K562 (cell line): Measurements from ENCODE around the gene USP4. TPM values are rescaled to one million over a fixed set of nuclear protein-coding genes. Genes with fewer than 3 reads are reported as not detected.
A peak's percentile ranks its signal among the peaks of the same experiment; 100 is the strongest.

Experiments
- YY1 ChIP-seq, 3 experiments: IDR thresholded peaks; 2 replicates each; pipeline ENCODE4 v1.6.1; 2011; ENCODE audit warnings: low read length in 2 of 3, mild to moderate bottlenecking in 2 of 3, moderate library complexity in 2 of 3, borderline replicate concordance in 1 of 3, control low read depth in 1 of 3, low read depth in 1 of 3; ENCODE audit not compliant: insufficient read depth in 3 of 3, insufficient replicate concordance in 2 of 3, control insufficient read depth in 1 of 3, insufficient read length in 1 of 3; ENCODE audit errors: extremely low read depth in 1 of 3
- ZNF212 ChIP-seq: fragments of 450-650 bp; formaldehyde crosslinking; IDR thresholded peaks from 2 replicates; pipeline ENCODE4 v1.4.0; 2020; ENCODE audit warnings: mild to moderate bottlenecking
- polyA plus RNA-seq, 8 experiments: library from polyadenylated mRNA; depleted of rRNA in 4 of 8; stranded (reverse) in 5 of 8; unstranded in 3 of 8; fragments of >200 nt; fragmentation: Nextera tagmentation in 2 of 8; fragmentation: Illumina TruSeq in 1 of 8; extraction: Ambion mirVana in 2 of 8; extraction: Trizol in 1 of 8; gene quantifications; 2 replicates each; pipeline versions ENCODE4 v1.2.1 to v1.2.3, GENCODE V29; 2011 to 2014; ENCODE audit warnings: inconsistent platforms in 1 of 8, missing spikeins in 1 of 8
- total RNA-seq, 7 experiments: library from RNA; depleted of rRNA in 6 of 7; stranded (reverse); fragments of >200 nt in 6 of 7; fragmentation: Illumina TruSeq in 2 of 7; extraction: Trizol in 2 of 7; gene quantifications; 2 replicates each; pipeline versions ENCODE4 v1.2.1 to v1.2.3, GENCODE V29; 2011 to 2021; ENCODE audit warnings: low replicate concordance in 1 of 7
- TF ChIP-seq, protein P1 (sequence below): fragments of 450-650 bp; IDR thresholded peaks from 2 replicates; pipeline ENCODE4 v1.6.1; 2018; ENCODE audit not compliant: partially characterized antibody
- TF ChIP-seq, protein P2 (sequence below): fragments of 200-600 bp; sonication (generic); IDR thresholded peaks from one replicate; pipeline ENCODE4 v1.6.1; 2012; ENCODE audit warnings: mild to moderate bottlenecking, low read depth, low read length, inconsistent platforms
- TF ChIP-seq, protein P3 (sequence below): IDR thresholded peaks from 2 replicates; pipeline ENCODE4 v1.6.1; 2011; ENCODE audit not compliant: insufficient read length; ENCODE audit errors: extremely low read depth

USP4 gene
- total and polyA plus RNA-seq, 9 of the 15 experiments (the other 6 are each of a cell fraction or from before 2014, with no cell fraction given) = 11.8 to 40.4 (median 22.9) TPM

DNA sequence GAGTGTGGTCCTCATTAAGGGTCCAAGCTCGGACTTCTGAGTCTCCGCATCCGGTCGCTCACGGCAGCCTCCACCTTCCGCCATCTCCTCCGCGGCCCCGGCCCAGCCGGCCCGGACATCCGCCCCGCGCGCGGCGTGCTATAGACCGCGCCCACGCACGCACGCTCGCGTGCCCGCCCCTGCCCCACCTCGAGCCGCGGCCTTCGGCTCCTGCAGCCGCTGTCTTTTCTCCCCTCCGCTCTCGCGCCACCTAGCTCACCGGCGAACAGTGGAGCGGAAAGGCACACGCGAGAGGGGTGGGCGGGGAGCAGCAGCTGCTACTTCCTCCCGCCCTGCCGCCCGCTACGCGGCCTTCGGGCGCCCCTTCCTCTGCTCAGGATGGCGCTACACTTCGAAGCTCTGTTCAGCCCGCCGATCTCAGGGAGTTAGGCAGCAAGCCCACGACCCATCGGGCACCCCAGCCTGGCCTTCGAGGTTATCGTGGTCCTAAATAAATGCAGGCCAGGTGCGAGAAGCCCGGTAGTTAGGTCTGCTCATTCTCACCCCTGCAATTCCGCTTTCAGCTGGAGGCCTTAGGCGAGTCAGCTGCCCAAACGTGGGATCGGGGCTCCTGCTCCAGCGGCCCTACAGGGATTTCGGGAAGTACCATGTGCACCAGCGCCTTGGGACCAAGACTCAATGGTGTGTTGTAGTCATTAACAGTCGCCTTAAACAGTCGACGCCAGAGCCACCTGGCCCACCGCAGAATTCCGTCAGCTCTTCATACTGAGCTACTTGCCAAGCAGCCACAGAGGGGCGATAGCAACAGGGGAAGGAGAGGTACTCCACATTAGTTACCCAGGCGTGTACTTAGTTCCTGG, at the start of gene USP4 (continued):
- TF ChIP-seq, protein P1, sequence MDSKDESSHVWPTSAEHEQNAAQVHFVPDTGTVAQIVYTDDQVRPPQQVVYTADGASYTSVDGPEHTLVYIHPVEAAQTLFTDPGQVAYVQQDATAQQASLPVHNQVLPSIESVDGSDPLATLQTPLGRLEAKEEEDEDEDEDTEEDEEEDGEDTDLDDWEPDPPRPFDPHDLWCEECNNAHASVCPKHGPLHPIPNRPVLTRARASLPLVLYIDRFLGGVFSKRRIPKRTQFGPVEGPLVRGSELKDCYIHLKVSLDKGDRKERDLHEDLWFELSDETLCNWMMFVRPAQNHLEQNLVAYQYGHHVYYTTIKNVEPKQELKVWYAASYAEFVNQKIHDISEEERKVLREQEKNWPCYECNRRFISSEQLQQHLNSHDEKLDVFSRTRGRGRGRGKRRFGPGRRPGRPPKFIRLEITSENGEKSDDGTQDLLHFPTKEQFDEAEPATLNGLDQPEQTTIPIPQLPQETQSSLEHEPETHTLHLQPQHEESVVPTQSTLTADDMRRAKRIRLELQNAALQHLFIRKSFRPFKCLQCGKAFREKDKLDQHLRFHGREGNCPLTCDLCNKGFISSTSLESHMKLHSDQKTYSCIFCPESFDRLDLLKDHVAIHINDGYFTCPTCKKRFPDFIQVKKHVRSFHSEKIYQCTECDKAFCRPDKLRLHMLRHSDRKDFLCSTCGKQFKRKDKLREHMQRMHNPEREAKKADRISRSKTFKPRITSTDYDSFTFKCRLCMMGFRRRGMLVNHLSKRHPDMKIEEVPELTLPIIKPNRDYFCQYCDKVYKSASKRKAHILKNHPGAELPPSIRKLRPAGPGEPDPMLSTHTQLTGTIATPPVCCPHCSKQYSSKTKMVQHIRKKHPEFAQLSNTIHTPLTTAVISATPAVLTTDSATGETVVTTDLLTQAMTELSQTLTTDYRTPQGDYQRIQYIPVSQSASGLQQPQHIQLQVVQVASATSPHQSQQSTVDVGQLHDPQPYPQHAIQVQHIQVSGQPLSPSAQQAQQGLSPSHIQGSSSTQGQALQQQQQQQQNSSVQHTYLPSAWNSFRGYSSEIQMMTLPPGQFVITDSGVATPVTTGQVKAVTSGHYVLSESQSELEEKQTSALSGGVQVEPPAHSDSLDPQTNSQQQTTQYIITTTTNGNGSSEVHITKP = peak; percentile 63
- TF ChIP-seq, protein P2, sequence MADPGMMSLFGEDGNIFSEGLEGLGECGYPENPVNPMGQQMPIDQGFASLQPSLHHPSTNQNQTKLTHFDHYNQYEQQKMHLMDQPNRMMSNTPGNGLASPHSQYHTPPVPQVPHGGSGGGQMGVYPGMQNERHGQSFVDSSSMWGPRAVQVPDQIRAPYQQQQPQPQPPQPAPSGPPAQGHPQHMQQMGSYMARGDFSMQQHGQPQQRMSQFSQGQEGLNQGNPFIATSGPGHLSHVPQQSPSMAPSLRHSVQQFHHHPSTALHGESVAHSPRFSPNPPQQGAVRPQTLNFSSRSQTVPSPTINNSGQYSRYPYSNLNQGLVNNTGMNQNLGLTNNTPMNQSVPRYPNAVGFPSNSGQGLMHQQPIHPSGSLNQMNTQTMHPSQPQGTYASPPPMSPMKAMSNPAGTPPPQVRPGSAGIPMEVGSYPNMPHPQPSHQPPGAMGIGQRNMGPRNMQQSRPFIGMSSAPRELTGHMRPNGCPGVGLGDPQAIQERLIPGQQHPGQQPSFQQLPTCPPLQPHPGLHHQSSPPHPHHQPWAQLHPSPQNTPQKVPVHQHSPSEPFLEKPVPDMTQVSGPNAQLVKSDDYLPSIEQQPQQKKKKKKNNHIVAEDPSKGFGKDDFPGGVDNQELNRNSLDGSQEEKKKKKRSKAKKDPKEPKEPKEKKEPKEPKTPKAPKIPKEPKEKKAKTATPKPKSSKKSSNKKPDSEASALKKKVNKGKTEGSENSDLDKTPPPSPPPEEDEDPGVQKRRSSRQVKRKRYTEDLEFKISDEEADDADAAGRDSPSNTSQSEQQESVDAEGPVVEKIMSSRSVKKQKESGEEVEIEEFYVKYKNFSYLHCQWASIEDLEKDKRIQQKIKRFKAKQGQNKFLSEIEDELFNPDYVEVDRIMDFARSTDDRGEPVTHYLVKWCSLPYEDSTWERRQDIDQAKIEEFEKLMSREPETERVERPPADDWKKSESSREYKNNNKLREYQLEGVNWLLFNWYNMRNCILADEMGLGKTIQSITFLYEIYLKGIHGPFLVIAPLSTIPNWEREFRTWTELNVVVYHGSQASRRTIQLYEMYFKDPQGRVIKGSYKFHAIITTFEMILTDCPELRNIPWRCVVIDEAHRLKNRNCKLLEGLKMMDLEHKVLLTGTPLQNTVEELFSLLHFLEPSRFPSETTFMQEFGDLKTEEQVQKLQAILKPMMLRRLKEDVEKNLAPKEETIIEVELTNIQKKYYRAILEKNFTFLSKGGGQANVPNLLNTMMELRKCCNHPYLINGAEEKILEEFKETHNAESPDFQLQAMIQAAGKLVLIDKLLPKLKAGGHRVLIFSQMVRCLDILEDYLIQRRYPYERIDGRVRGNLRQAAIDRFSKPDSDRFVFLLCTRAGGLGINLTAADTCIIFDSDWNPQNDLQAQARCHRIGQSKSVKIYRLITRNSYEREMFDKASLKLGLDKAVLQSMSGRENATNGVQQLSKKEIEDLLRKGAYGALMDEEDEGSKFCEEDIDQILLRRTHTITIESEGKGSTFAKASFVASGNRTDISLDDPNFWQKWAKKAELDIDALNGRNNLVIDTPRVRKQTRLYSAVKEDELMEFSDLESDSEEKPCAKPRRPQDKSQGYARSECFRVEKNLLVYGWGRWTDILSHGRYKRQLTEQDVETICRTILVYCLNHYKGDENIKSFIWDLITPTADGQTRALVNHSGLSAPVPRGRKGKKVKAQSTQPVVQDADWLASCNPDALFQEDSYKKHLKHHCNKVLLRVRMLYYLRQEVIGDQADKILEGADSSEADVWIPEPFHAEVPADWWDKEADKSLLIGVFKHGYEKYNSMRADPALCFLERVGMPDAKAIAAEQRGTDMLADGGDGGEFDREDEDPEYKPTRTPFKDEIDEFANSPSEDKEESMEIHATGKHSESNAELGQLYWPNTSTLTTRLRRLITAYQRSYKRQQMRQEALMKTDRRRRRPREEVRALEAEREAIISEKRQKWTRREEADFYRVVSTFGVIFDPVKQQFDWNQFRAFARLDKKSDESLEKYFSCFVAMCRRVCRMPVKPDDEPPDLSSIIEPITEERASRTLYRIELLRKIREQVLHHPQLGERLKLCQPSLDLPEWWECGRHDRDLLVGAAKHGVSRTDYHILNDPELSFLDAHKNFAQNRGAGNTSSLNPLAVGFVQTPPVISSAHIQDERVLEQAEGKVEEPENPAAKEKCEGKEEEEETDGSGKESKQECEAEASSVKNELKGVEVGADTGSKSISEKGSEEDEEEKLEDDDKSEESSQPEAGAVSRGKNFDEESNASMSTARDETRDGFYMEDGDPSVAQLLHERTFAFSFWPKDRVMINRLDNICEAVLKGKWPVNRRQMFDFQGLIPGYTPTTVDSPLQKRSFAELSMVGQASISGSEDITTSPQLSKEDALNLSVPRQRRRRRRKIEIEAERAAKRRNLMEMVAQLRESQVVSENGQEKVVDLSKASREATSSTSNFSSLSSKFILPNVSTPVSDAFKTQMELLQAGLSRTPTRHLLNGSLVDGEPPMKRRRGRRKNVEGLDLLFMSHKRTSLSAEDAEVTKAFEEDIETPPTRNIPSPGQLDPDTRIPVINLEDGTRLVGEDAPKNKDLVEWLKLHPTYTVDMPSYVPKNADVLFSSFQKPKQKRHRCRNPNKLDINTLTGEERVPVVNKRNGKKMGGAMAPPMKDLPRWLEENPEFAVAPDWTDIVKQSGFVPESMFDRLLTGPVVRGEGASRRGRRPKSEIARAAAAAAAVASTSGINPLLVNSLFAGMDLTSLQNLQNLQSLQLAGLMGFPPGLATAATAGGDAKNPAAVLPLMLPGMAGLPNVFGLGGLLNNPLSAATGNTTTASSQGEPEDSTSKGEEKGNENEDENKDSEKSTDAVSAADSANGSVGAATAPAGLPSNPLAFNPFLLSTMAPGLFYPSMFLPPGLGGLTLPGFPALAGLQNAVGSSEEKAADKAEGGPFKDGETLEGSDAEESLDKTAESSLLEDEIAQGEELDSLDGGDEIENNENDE = no peak
- no peak for TF ChIP-seq ZNF212 (CRISPR knock-in tag)
- peak; percentile 27 to 86 (median 84) for TF ChIP-seq YY1 (IDR thresholded peaks at IDR 0.05; ENCODE audit: borderline replicate concordance in 1 of 3, control insufficient read depth in 1 of 3, extremely low read depth in 1 of 3, insufficient read depth in 3 of 3, insufficient read length in 1 of 3, insufficient replicate concordance in 2 of 3, low read depth in 1 of 3, low read length in 2 of 3)
- TF ChIP-seq, protein P3, sequence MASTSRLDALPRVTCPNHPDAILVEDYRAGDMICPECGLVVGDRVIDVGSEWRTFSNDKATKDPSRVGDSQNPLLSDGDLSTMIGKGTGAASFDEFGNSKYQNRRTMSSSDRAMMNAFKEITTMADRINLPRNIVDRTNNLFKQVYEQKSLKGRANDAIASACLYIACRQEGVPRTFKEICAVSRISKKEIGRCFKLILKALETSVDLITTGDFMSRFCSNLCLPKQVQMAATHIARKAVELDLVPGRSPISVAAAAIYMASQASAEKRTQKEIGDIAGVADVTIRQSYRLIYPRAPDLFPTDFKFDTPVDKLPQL = no peak
